G401.6 (cell line): Measurements from ENCODE around the gene SMIM24.
"Not testable (repeated sequence)": the region's sequence is repeated elsewhere in the genome, so short reads cannot be mapped to it uniquely, and the experiment has no call there.

Experiments used
- FAIRE-seq: peaks from 2 replicates; lab custom pipeline; 2012; peaks lifted over from hg19 to GRCh38; lab: Jason Lieb, UNC

Gene SMIM24

DNA sequence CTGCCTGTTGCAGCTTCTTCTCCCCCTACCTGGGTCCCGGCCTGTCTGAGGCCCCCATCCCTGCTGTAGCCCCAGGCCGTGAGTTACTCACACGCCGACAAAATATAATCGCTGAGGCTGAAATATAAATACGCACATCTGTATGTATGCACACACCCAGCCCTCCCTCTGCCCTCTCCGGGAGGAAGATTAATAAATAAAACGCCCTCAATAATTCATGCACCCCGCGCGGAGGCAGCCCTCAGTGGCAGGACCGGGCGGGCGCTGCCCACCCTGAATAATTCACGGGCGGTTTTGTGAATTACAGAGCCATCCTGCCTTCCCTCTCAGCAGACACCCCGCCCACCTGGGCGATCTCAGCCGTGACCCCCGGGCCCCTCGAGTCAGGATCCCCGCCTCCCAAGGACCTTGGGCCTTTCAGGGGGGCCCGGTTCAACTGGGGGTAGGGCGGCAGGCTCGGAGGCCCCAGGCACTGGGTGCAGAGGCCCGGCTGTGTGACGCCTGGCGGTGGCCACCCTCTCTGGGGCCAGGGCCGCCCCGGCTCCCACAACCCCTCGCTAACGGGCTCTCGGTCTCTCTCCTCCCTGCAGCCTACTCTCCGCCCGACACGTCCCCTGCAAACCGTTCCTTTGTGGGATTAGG is 24.2 kb downstream of the SMIM24 start:
- no peak for FAIRE-seq

DNA sequence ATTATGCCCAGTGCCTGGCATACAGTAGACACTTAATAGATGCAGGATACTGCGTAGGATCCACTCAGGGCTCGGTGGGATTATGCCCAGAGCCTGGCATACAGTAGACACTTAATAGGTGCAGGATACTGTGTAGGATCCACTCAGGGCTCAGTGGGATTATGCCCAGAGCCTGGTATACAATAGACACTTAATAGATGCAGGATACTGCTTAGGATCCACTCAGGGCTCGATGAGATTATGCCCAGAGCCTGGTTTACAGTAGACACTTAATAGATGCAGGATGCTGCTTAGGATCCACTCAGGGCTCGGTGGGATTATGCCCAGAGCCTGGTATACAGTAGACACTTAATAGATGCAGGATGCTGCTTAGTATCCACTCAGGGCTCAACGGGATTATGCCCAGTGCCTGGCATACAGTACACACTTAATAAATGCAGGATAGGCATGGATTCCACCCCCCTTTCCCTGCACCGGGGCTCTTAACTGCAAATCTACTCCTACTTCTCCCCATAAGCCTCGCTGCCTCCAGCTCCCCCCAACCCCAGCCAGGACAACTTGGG is 24.9 kb downstream of the SMIM24 start:
- FAIRE-seq: no peak

DNA sequence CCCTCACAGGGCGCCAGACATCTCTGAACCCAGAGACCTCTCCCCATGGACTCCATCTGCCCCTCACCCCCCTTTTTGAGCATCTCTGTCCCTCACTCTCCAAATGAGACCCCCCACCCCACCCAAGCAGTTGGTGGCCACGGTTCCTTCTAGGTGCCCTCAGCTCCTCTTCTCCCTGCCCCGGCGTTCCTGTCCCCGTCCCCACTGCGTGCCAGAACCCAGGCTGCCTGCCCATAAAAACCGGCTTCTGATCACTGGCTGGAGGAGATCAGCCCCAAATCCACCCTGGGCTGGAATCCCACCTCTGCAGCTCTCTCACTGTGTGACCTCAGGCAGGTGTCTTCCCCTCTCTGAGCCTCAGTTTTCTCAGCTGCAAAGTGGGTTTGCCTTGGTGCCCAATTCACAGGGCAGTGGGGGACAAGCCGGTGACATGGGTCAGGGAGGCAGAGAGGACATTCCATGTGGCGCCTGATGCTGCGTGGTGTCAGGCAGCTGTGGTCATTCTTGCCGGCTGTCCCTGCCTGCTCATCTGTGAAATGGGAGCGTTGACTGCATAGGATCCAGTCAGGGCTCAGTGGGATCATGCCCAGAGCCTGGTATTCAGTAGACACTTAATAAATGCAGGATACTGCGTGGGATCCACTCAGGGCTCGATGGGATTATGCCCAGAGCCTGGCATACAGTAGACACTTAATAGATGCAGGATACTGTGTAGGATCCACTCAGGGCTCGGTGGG is 25.5 kb downstream of the SMIM24 start:
- no peak for FAIRE-seq

DNA sequence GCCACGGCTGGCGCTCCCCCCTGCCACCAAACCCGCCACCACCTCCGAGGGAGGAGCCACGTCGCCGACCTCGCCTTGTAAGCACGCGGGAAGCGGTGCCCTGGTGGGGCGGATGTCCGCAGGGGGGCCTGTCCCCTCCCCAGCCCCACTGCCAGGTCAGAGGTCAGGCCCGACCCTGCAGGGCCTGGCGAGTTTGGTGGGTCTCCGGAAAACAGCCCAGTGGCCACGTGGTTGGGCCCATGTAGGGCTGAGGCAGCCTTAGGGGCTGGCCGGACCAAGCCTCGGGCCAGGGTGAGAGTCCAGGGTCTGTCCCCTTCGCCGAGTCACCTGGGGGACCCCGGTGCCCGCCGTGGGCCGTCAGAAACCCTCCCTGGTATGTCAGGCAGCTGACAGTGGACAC is 26.5 kb downstream of the SMIM24 start:
- FAIRE-seq: no peak

DNA sequence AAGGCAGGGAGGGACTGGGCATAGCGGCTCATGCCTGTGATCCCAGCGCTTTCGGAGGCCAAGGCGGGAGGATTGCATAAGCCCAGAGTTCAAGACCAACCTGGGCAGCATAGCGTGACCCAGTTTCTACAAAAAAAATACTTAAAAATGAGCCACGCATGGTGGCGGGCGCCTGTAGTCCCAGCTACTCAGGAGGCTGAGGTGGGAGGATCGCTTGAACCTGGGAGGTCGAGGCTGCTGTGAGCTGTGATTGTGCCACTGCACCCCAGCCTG is 27.4 kb downstream of the SMIM24 start:
- FAIRE-seq: not testable (repeated sequence)

DNA sequence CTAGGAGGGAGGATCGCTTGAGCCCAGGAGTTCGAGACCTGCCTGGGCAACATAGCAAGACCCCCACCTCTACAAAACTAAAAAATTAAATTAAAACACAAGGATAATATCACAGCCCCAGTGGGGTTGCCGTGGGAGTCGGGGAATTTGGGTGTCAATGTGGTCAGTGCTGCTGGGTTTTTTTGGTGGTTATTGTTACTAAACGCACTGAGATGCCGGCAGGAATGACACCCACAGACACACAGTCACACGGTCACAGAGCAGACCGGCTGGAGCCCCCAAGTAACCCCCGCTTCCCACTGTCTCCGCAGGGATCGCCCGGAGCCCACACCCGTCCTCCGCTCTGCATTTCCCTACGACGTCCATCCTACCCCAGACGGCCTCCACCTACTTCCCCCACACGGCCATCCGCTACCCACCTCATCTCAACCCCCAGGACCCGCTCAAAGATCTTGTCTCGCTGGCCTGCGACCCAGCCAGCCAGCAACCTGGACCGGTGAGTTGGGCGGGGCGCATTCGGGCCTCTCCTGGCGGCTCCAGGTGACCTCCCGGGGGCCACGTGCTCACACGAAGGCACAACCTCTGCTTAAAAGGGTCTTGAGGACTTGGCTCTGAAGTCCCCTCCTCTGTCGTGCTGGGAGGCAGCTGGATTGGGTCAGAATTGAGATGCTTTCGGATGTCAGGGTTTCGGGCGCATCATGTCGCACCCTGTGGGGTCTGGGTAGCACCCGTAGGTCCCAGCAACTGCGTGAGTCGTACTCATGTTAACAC is 28.0 kb downstream of the SMIM24 start:
- no peak for FAIRE-seq

DNA sequence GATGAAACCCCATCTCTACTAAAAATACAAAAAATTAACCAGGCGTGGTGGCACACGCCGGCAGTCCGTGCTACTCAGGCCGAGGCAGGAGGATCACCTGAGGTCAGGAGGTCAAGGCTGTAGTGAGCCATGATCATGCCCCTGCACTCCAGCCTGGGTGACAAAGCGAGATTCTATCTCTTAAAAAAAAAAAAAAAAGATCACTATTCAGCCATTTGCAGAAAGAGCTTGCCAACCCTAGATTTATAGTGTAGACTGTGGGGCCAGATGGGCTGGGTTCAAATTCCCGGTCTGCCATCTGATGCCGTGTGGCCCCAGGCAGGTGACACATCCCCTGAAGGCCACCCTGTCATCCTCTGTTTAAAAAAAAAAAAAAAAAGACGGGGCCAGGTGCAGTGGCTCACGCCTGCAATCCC is 28.9 kb downstream of the SMIM24 start:
- FAIRE-seq: no peak

DNA sequence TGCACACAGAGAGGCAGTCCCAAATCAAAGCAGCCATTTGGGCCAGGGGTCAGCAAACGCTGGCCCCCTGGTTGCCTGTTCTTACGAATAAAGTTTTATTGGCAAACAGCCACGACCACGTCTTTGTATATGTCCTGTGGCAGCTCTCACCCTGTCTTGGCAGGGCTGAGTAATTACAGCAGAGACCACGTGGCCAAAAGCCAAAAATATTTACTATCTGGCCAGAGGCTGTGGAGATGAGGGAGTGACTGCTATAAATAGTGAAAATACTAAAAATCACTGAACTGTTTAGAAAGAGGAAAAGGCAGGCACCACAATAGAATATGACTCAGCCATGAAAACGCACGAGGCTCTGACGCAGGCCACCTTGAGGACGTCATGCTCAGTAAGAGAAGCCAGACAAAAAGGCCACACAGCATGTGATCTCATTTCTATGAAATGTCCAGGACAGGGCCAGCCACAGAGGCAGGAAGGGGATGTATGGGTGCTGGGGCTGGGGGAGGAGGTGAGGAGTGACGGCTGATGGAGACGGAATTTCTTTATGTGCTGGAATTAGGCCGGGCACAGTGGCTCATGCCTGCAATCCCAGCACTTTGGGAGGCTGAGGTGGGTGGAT is 29.4 kb downstream of the SMIM24 start:
- FAIRE-seq: no peak

DNA sequence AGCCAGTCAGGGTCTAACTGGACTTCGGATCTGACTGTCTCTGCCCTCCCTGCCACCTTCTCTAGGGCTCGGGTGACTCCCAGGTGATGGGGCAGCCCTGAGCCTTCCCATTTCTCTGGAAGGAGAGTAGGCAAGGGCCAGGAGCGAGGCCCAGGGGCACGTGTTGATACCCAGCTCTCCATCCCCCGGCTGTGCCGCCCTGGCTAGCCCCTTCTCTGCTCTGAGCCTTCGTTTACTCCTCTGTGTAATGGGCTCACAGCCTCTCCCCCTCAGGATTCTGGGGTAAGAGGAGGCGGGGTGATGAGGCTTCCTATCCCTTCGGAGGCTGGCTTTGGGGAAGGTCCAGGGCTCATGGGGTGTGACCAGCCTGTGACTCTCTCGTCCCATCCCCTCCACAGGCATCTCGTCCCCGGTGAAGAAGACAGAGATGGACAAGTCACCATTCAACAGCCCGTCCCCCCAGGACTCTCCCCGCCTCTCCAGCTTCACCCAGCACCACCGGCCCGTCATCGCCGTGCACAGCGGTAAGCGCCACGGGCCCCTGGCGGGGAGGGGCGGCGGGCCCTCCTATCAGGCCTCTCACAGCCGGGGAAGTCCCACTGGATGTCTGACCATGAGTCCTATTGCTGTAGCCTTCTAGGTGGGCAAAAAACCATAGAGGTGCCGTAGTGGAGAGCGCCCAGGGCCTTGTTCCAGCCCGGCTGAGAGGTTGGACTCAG is 31.6 kb downstream of the SMIM24 start:
- FAIRE-seq: no peak

DNA sequence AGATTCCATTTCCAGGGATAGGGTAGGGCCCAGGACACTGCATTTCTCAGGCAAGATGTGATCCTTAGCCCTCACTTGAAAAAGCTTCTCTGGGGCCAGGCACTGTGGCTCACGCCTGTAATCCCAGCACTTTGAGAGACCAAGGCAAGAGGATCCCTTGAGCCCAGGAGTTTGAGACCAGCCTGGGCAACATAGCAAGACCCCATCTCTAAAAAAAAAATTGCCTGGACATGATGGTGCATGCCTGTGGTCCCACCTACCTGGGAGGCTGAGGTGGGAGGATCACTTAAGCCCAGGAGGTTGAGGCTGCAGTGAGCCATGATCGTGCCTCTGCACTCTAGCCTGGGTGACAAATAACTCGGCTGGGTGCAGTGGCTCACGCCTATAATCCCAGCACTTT is 33.7 kb downstream of the SMIM24 start:
- FAIRE-seq: not testable (repeated sequence)

DNA sequence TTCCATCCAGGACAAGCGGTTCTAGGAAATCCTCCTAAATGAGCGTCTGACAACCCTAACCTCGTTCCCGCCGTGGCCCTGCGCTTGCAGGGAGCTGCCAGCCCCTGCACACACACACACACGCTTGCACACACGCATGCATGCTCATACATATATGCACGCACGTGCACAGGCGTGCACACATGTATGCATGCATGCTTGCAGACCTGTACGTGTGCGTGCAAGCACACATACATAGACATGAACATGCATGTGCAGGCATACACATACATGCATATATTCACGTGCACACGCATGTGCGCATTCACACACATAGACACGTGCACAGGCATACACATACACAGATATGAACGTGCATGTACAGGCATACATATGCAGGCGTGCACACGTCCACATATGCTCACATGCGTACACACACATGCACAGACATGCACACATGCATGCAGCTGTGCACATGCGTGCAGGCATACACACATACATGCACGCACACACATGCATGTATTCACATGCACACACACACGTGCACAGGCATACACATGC is 35.6 kb downstream of the SMIM24 start:
- FAIRE-seq: no peak

DNA sequence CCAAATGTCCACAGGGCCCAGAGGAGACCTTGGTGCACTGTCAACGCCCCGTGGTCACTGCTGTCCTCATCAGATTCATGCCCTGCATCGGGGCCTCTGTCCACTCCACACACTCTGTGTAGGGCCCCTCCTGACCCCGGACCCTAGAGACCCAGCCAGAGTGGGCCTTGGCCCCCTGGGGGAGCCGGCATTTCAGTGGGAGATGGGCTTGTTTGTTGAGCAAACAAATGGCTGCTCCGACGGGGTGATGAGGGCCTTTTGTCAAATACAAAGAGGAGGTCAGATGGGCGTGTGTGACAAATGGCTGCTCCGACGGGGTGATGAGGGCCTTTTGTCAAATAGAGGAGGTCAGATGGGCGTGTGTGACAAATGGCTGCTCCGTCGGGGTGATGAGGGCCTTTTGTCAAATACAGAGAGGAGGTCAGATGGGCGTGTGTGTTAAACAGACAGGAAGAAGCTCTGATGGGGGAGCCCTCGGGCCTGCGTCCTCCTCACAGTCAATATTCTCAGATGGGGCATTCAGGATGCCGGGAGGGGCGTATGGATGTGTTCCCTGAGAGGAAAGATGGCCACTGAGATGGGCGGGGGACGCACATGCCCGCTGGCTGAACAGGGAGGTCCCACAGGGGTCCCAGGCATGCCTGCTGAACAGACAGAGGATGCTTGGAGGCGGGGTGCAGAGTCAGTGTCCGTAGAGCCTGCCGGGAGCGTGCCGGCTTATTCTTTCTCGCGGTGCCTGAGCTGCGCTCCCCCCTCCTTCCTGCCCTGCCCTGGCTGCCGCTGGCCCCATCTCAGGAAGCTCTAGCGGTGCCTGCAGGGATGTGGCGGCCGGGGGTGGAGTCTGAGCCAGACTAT is 36.3 kb downstream of the SMIM24 start:
- FAIRE-seq: no peak

DNA sequence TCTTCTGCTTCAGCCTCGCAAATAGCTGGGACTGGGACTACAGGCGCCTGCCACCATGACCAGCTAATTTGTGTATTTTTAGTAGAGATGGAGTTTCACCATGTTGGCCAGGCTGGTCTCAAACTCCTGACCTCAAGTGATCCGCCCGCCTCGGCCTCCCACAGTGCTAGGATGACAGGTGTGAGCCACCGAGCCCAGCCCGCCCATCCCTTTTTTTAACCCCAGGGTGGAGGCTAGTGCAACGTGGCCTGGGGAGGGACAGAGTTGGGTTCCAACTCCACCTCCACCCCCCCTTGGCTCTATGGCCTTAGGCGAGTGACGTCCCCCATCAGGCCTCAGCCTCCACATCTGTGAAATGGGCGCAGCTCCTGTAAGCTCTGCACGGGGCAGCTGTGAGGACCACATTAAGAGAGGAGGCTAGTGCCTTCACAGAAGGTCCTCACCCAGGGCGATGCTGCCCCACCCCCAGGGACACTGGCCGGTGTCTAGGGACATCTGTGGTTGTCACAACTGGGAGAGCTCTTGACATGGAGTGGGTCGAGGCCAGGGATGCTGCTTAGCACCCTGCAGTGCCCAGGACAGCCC is 37.7 kb downstream of the SMIM24 start:
- FAIRE-seq: no peak

DNA sequence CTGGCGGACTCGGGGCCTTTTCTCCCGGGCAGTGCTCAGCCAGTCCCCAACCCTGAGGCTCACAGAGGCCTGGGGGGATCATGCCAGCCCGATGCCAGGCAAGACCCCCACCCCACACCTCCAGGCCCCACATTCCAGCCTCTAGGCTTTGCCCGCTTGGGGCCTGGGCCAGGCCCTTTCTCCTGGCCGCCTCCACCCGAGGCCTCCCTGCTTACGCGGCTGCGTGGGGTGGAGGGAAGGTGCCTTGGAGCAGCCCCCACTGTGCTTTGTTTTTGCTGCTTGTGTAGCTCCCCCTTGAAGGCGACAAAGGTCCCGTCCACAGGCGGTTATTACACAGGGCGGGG is 38.4 kb downstream of the SMIM24 start:
- no peak for FAIRE-seq

DNA sequence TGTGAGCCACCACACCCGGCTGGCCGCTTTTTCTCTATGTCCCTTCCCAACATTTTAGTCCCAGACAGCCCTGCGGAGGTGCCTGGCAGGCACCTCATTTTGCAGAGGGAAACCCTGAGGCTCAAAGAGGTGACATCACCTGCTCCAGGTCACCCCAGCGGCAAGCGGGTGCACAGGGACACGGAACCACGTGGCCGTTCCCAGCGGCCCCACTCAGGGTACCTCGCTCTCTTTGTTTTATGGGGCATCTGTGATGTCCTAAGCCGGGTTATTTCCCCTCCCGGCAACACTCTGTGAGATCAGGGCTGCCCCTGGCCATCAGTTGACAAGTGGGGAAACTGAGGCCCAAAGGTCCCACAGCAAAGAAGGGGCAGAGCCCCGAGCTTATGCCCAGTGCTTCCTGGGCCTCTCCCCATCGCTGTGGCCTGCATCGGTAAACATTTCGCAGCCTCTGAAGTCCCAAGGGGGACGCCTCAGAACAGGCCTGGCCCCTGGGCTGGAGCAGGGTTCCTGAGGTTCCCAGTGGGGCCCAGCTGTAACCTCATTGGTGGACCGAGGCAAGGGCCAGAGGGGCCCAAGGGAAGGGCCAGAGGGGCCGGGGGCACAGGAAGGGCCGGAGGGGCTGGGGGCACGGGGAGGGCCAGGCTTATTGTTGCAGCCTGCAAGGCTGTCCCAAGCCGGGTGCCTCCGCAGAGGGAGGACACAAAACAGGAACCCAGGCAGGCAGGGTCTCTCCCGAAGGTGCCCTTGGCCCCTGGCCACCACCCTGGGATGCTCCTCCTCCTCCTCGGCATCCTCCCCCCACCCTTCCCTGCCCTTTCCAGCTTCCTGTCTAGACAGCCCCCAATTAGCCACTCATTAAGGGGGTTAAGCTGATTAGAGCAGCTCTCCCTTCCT is 39.0 kb downstream of the SMIM24 start:
- FAIRE-seq: no peak

DNA sequence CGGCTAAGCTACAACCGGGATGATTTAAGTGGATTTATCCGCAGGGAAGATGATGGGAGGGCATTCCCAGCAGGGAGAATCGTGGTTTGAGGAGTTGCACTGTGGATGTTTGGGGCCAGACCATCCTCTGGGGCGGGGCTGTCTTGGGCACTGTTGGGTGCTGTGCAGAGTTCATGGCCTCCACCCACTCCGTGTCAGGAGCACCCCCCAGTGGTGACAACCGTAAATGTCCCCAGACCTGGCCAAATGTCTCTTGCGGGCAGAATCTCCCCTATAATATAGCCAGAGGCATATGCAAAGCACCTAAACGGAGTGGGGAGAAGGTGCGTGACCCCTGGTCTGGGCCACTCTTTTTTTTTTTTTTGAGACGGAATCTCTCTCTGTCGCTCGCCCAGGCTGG is 40.2 kb downstream of the SMIM24 start:
- FAIRE-seq: no peak

DNA sequence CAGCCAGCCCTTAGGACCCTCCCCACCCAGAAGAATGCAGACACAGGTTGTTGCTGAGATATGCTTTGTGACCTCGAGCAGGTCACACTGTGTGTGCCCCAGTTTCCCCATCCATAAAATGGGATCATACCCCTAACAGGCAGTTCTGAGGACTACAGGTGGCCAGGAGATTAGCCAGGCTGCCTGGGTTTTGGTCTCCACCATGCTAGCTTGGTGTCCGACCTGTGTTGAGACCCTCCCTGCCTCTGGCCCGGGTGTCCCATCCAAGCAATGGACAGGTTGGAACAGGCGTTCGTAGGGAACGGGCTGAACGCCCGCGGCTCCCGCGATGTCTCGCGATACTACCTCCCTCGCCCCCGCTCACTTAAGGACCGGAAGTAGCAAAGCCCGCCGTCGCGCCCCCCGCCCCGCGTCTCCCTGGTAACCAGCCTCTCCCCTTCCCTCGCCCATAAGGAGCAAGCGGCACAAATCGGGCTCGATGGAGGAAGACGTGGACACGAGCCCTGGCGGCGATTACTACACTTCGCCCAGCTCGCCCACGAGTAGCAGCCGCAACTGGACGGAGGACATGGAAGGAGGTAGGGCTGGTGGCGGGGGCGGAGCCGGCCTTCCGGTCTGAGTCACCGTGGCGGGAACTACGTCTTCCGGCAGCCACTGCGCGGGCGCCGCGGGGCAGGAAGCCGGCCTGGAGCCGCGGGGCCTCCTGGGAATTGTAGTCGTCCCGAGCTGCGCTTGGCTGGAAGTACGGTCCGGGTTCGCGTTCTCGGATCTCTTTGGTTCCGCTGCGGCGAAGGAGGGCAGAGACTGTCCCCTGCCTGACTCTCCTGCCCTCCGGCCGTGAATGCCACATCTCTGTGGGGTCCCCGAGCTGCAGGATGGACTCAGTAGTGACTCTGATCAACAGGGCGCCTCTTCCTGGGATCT is 45.4 kb downstream of the SMIM24 start:
- FAIRE-seq: no peak

DNA sequence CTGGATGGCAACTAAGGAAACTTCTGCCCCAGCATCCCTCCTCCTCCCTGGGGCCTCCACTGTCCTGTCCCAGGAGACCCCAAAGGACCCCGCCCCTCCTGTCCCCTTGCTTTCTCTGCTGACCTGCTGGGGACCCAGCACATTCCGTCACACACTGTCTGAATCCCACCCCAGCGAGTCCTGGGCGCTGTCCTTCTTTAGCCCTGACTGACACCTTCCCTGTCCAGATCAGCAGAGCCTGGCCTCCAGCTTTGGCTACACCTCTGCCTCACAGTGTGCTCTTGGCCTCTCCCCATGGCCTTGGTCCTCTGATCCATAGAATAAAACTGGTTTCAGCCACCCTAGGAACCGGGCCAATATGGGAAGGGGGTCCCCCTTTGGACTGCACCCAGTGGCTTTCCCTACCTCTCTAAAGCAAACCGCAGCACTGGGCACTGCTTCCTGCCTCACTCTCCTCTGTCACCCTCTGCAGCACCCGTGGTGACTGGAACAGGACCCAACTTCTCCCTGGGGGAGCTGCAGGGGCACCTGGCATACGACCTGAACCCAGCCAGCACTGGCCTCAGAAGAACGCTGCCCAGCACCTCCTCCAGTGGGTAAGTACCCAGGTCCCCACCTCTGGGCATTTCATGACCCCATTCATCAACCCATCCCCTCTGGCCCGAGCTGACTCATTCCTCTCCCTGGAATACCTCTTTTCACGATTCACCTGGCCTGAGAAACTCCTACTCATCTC is 46.4 kb downstream of the SMIM24 start:
- no peak for FAIRE-seq
